GM12874 (cell line): ENCODE measurements around the gene PSMA2.
A peak's percentile ranks its signal among the peaks of the same experiment; 100 is the strongest.

Experiments
- CTCF ChIP-seq: IDR thresholded peaks from 2 replicates; pipeline ENCODE4 v1.5.1; 2011; ENCODE audit warnings: low read depth, mild to moderate bottlenecking, control low read depth, low read length, moderate library complexity; ENCODE audit not compliant: insufficient read depth

The PSMA2 gene

GRCh38 chr7:42953994-42954393 lies 22.0 kb upstream of the PSMA2 start:
- TF ChIP-seq CTCF, result no peak

- no peak for TF ChIP-seq CTCF
Measured at GRCh38 chr7:42952328-42952727, 20.4 kb upstream of the PSMA2 start.

- no peak for TF ChIP-seq CTCF
Measured at GRCh38 chr7:42950417-42950816, 18.4 kb upstream of the PSMA2 start.

- TF ChIP-seq CTCF, result no peak
Measured at GRCh38 chr7:42947521-42947920, 15.5 kb upstream of the PSMA2 start.

- TF ChIP-seq CTCF, result no peak
Measured at GRCh38 chr7:42946627-42946950, 14.6 kb upstream of the PSMA2 start.

- TF ChIP-seq CTCF, result no peak
Measured at GRCh38 chr7:42945821-42946626, 14.1 kb upstream of the PSMA2 start.

- TF ChIP-seq CTCF, result peak; percentile 81
Measured at GRCh38 chr7:42940985-42941847, 9.2 kb upstream of the PSMA2 start.
